Kidney glomerular epithelial cell (primary cell): Measurements from ENCODE around the gene CLASP1.
A peak's percentile ranks its signal among the peaks of the same experiment; 100 is the strongest.
"Not testable (repeated sequence)": the region's sequence is repeated elsewhere in the genome, so short reads cannot be mapped to it uniquely, and the experiment has no call there.

ENCODE experiments used
- DNase-seq: peaks from one replicate; lab custom pipeline; 2025; lab: John Stamatoyannopoulos, UW

The CLASP1 gene

GRCh38 chr2:121659933-121660332 lies 10.7 kb upstream of the CLASP1 start:
- DNase-seq: no peak

- not testable (repeated sequence) for DNase-seq
Measured at GRCh38 chr2:121658393-121658792, 9.1 kb upstream of the CLASP1 start.

- no peak for DNase-seq
Measured at GRCh38 chr2:121653035-121653434, 3.8 kb upstream of the CLASP1 start.

- no peak for DNase-seq
Measured at GRCh38 chr2:121650315-121650930, 1.2 kb upstream of the CLASP1 start.

DNA sequence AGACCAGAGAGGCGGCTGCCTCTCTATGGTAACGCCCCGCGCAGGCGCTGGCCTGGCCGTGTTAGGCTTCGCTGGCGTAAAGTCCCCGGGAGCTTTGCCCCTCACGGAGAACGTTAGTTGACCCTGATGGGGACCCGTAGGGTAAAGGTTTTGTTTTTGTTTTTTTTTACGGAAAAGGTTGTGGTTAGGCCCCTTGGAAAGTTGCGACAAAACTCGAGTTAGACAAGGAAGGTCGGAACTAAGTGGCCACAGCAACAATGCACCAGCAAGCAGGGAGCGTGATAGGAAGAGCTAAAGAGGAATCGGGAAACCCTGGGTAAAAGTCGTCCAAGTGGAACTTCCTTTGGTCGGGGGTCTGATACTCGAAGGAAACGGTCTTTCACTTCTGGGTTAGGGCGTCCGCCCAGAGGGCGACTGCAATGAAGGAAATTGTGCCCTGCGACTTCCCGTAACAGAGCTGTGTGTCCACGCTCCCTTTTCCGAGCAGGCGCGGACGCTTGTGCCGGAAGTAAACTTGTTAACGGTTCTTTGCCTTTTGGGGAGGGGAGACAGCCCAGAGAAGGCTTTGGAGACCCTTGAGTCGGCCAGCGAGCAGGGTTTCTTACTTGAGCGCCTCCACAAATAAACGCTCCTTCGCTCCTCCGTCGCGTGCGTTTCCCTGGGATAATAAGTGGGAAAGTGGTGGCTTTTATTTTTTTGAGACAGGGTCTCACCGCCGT lies 493 bp upstream of the CLASP1 start:
- DNase-seq: peak; percentile 88

DNA sequence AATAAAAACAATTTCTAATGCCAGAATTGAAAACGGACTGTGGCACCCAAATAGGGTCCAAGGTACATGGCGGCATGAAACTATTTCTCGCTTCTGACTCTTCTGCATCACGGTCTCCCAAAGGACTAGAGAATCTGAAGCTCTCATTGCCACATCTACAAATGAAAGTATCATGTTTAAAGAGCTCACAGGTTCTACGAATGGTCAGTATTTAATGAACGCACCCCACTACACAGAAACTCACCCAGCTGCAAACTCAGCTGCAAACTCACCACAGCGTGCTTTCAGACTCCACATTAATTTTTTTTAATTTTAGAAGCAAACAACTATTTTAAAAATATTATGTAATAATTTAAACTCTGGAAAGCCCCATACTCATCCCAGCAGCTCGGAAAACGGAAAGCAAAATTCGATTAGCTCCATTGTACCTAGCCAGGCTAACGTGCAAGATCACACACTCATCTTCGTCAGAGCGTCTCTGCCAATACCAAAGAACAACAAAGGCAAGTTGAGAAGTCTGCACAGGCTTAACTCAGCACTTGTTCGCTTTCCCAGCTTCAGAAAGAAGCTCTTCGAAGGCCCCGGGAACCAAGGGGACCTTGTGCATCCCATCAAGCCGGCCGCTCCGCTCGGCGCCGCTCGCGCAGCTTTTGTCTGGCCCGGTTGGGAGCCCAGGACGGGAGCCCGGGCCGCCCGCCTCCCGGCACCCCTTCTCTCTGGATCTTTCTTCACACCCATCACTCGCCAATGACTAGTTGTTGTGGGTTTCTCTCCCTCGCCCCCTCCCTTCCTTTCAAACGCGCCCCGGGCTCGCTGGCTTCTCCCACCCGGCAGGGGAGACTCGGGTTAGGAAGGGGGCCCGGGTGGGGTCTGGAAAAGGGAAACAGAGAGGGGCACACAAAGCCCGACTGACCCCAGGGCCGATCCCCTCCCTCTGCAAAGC lies 785 bp downstream of the CLASP1 start:
- peak; percentile 46 for DNase-seq

GRCh38 chr2:121647396-121647795 lies 1.9 kb downstream of the CLASP1 start:
- no peak for DNase-seq

DNA sequence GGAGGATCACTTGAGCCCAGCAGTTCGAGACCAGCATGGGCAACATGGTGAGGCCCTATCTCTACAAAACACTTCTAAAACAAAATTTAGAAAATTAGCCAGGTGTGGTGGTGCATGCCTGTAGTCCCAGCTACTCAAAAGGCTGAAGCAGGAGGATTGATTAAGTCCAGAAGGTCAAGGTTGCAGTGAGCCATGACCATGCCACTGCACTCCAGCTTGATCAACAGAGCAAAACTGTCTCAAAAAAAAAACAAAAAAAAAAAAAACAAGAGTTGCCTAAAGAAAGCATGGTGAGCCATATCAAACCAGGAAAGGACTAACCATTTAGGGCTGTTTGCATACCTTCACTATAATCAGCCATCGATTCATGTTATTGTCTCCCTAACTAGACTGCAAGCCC lies 4.5 kb downstream of the CLASP1 start:
- DNase-seq: no peak

- no peak for DNase-seq
Measured at GRCh38 chr2:121643877-121644276, 5.4 kb downstream of the CLASP1 start.

DNA sequence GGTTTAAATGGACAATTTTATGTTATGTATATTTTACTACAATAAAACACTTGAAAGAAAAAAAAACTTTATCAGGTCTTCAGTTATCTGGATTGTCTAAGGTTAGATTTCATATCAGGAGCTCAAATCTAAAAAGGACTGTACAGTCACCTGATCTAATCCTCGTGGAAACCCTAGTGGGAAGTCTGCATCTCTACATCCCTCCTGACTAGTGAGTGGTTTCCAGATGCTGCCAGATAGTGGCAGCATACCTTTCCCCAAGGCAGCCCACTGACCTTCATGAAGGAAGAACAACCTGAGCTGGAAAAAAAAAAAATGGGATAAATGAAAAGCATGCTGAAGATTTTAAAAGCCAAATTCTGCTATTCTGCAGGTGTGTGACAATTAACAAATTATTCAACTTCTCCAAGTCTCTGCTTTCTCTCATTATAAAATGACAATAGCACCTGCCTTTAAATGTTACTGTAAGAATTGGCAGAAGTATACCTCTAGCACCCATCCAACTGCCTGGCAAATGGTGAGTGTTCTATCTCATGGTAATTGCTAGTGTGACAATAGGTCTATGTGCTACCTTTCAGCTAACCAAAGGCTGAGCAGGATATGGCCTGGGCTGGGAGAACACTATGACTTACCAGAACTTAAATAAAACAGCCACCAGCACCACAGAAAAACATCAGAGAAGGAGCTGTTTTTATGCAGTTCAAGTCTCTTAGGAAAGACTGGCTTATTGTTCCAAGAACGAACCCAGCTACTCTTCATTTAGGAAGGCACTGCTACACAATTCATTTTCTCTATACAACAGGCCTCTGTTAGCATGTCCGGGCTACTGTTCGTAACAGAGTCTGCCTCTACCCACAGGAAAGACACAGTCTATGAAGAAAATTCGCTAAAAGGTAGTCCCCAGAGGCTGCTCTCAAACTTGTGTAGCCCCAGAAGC lies 8.6 kb downstream of the CLASP1 start:
- DNase-seq: no peak

GRCh38 chr2:121639846-121640245 lies 9.4 kb downstream of the CLASP1 start:
- DNase-seq: not testable (repeated sequence)

- no peak for DNase-seq
Measured at GRCh38 chr2:121638333-121638732, 10.9 kb downstream of the CLASP1 start.

GRCh38 chr2:121635371-121635770 lies 13.9 kb downstream of the CLASP1 start:
- no peak for DNase-seq

DNA sequence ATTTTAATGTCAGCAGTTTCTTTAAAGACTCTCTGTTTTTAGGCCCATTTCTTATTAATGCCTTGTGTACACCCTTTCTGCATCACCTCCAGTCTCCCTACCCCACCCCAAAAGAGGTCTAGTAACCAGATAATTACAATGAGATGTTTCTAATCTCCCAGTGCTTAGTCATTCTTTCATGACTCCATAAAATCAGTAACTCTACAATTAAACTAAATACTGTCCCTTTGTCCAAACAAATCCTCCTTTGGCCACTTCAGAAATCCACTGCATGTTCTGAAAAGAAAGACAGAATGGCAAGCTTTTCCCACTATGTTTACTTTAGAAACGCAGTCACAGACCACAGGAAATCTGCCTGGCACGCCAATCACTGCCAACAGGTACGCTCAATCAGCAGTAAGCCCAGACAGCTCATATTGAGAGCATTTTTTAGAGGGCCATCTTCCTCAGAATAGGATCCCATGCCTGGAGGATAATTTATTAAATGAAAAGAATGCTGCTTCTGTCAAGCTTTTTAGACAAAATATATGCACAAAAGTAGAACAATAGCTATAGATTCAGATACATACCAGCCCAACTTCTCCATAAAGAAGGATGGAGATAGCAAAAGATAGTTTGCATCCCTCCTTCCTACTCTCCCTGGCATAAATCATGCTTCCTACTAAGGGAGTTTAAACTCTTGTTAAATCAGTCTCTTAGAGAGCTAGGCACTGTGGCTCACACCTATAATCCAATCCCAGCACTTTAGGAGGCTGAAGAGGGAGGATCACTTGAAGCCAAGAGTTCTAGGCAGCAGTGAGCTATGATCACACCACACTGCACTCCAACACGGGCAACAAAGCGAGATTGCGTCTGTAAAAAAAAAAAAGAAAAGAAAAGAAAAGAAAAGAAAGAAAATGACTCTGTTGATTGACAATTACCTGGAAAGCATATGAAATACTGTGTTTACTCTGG lies 14.6 kb downstream of the CLASP1 start:
- peak; percentile 84 for DNase-seq

- no peak for DNase-seq
Measured at GRCh38 chr2:121633463-121633862, 15.8 kb downstream of the CLASP1 start.

GRCh38 chr2:121627525-121628050 lies 21.7 kb downstream of the CLASP1 start:
- DNase-seq: no peak

DNA sequence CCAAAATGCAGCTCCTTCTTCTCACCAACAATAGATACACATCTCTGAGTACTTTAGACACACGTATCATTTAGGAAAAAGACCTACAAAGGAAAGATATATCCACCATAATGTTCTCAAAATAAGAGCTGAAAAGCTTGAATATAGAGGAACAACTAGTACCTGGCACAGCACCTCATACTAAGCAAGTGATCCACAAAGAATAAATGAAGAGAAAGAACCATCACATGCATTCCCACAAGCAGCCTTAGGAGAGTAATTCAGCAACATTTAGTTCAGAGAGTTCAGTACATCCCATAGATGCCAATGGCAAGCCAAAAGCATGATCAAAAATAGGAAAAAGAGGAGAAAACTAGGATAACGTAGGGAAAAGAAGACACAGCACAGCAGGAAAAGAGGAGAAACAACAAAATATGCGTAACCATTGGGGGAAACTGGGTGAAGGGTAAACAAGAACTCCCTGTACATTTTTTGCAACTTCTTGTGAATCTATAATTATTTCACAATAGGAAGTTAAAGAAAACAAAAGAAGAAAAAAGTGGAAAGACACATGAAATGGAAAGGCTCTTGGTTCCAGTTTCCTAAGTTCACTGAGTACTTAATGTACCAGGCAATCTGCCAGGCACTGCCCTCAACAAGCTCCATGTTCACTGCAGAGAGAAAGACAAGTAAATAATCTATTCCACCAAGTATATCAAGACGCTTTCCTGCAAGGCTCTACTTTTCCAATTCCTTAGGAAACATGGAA lies 22.3 kb downstream of the CLASP1 start:
- DNase-seq: no peak

GRCh38 chr2:121625953-121626352 lies 23.3 kb downstream of the CLASP1 start:
- DNase-seq: no peak

GRCh38 chr2:121617042-121617599 lies 32.1 kb downstream of the CLASP1 start:
- peak; percentile 35 for DNase-seq
